AG09309 (cell line): ENCODE measurements around the gene PLSCR5.

Source experiments
- DNase-seq: peaks from one replicate; pipeline ENCODE4 v3.0.0-alpha.2; 2010; ENCODE audit warnings: low read depth
- H3K4me3 ChIP-seq: 2 replicates; pipeline ENCODE4 v1.5.1; 2011; ENCODE audit warnings: mild to moderate bottlenecking, low read depth, low read length, moderate library complexity; ENCODE audit not compliant: control insufficient read depth
- TF ChIP-seq, protein P1 (sequence below): IDR thresholded peaks from 2 replicates; pipeline ENCODE4 v1.5.1; 2011; ENCODE audit warnings: mild to moderate bottlenecking, low read depth, low read length, inconsistent platforms; ENCODE audit not compliant: insufficient read depth, control insufficient read depth; ENCODE audit errors: missing control alignments

PLSCR5 gene

DNA sequence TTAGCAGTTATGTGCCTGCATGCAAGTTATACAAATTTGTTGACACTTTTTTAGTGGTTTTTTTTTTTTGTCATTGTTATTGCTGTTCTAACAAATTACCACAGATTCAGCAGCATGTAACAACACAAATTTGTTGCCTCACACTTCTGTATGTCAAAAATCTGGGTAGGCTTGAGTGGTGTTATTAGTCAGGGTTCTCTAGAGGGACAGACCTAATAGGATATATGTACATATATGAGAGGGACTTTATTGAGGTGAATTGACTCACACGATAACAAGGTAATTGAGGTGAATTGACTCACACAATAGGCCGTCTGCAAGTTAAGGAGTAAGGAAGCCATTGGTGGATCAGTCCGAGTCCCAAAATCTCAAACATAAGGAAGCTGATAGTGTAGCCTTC lies 45.8 kb downstream of the PLSCR5 start:
- TF ChIP-seq, protein P1, sequence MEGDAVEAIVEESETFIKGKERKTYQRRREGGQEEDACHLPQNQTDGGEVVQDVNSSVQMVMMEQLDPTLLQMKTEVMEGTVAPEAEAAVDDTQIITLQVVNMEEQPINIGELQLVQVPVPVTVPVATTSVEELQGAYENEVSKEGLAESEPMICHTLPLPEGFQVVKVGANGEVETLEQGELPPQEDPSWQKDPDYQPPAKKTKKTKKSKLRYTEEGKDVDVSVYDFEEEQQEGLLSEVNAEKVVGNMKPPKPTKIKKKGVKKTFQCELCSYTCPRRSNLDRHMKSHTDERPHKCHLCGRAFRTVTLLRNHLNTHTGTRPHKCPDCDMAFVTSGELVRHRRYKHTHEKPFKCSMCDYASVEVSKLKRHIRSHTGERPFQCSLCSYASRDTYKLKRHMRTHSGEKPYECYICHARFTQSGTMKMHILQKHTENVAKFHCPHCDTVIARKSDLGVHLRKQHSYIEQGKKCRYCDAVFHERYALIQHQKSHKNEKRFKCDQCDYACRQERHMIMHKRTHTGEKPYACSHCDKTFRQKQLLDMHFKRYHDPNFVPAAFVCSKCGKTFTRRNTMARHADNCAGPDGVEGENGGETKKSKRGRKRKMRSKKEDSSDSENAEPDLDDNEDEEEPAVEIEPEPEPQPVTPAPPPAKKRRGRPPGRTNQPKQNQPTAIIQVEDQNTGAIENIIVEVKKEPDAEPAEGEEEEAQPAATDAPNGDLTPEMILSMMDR = no peak
- DNase-seq = no peak
- H3K4me3 ChIP-seq = no peak overlapping the region

GRCh38 chr3:146558781-146559180 lies 46.4 kb downstream of the PLSCR5 start:
- TF ChIP-seq, protein P1 = no peak
- DNase-seq = no peak
- no peak overlapping the region for H3K4me3 ChIP-seq

DNA sequence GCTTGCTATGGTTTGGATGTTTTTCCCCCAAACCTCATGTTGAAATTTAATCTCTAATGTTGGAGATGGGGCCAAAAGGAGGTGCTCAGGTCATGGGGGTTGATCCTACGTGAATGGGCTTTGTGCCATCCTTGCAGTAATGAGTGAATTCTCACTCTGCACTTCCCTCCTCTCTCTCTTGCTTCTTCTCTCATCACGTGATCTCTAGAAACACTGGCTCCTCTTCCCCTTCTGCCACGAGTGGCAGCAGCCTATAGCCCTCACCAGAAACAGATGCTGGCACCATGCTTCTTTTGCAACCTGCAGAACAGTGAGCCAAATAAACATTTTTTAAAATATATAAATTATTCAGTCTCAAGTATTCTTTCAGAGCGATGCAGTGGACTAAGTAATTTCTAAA lies 47.4 kb downstream of the PLSCR5 start:
- TF ChIP-seq, protein P1 = no peak
- H3K4me3 ChIP-seq = no peak overlapping the region
- DNase-seq = no peak

DNA sequence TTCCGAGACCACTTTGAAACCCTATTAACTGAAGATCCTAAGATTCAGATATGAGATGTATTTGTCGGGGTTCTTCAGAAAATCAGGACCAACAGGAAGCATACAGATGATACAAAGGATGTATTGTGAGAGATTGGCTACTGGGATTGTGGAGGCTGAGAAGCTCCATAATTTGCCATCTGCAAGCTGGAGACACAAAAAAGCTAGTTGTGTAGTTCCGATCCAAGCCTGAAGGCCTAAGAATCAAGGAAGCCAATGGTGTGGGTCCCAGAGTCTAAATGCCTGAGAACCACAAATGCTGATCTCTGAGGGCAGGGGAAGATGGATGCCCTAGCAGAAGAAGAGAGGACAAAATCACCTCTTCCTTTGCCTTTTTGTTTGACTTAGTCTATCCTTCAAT lies 49.8 kb downstream of the PLSCR5 start:
- TF ChIP-seq, protein P1 = no peak
- H3K4me3 ChIP-seq = no peak overlapping the region
- no peak for DNase-seq

DNA sequence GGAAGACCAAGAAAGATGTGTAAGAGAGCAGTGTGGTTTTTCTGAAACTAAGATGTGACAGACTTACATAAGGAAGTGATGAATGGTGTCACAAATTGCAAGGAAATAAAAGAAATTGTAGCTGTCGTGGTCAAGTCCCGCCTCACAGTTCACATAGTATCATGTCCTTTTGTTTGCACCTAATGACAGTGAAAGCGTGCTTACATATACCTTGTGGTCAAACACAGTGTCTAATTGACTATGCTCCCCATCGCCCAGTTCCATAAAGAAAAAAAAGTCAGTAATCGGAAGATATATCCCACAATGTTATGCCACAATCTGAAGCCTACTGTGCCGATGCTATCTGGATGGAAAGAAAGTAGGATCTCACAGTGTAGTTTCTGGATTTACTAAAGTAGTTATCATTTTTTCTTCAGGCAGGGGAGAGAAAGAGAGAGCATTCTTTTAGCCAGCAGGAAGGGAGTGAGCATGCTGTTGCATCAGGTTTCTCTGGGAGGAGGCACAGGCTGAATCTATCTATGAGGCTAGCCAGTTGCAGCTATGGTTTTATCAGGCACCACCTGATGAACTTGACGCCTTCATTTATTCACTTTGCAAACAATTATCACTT lies 50.9 kb downstream of the PLSCR5 start:
- no peak for DNase-seq
- no peak overlapping the region for H3K4me3 ChIP-seq
- TF ChIP-seq, protein P1 = no peak

GRCh38 chr3:146550743-146551510 lies 54.2 kb downstream of the PLSCR5 start:
- TF ChIP-seq, protein P1 = no peak
- no peak for DNase-seq
- H3K4me3 ChIP-seq = no peak overlapping the region
